Measurements from ENCODE around the gene ACER1. TPM values are rescaled to one million over a fixed set of nuclear protein-coding genes. Genes with fewer than 3 reads are reported as not detected.

Gene ACER1
- polyA plus RNA-seq, 1 donor (not counting 4 experiments of a cell fraction or from before 2014, with no cell fraction given), result 0.38 TPM

DNA sequence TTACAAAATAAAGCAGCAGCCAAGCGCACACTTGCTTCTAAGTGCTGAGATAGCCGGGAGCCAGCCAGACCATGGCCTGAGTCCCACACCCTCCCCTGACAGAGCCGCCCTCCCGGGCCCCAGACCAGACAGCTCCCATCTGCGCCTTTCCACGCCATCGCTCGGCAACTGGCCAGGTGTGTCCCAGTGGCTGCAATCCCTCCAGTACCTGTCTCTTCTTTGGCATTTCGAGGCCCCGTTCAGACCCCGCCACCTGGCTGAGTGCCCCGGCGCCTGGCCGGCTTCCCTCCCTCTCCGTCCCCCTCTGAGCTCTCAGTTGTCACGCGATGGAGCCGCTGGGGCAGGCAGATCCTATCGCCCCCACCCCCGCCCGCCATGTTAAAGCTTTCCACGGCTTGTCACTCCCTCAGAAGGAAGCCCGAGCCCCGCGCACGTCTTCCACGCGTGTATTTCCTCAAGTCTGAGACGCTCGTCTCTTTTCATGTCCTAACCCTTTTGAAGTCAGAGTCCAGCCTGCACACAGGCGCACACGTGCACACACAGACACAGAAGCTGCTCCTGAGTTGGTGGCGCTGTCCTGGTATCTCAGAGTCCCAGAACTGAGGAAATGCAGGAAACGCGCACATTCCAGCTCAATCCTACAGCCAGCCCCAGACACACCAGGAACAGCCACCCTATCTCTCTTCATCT lies 61.5 kb downstream of the ACER1 start:
- H3K36me3 ChIP-seq (ENCODE audit: control insufficient read depth in 2 of 2, extremely low read depth in 1 of 2, insufficient read depth in 2 of 2, low read length in 2 of 2), result peaks cover 1 to 11% of the 10 kb centered on the region in 2 experiments
- H3K9me3 ChIP-seq (ENCODE audit: control insufficient read depth, low read depth, low read length), result no peaks in the 10 kb centered on the region
- dilution Hi-C loops (cut with MboI; ENCODE audit: extremely low pct_ligation_motif_present, low sequenced_read_pairs), result no loop called here
- no peaks in the 10 kb centered on the region for H3K9me1 ChIP-seq (ENCODE audit: control insufficient read depth, extremely low read depth, insufficient read depth, low read length)
- H3K4me2 ChIP-seq (ENCODE audit: control insufficient read depth, extremely low read depth, insufficient read depth, low read depth, low read length), result peak overlapping the region; percentile 41
- FAIRE-seq (peak; percentile 51), DNase-seq (ENCODE audit: low read depth, low spot score) (no peak)
- peaks cover 86% of the 10 kb centered on the region for H3K79me2 ChIP-seq (ENCODE audit: control insufficient read depth, insufficient read depth, low read length)
- no peak overlapping the region for H3K27ac ChIP-seq (ENCODE audit: control insufficient read depth, insufficient read depth, low read length)
- H3K27me3 ChIP-seq (ENCODE audit: control insufficient read depth, extremely low read depth, insufficient read depth, low read length), result no peaks in the 10 kb centered on the region
- H3K9ac ChIP-seq (ENCODE audit: control insufficient read depth, extremely low read depth, insufficient read depth, low read length), result peak overlapping the region; percentile 28
- TF ChIP-seq, protein P1, sequence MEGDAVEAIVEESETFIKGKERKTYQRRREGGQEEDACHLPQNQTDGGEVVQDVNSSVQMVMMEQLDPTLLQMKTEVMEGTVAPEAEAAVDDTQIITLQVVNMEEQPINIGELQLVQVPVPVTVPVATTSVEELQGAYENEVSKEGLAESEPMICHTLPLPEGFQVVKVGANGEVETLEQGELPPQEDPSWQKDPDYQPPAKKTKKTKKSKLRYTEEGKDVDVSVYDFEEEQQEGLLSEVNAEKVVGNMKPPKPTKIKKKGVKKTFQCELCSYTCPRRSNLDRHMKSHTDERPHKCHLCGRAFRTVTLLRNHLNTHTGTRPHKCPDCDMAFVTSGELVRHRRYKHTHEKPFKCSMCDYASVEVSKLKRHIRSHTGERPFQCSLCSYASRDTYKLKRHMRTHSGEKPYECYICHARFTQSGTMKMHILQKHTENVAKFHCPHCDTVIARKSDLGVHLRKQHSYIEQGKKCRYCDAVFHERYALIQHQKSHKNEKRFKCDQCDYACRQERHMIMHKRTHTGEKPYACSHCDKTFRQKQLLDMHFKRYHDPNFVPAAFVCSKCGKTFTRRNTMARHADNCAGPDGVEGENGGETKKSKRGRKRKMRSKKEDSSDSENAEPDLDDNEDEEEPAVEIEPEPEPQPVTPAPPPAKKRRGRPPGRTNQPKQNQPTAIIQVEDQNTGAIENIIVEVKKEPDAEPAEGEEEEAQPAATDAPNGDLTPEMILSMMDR (optimal IDR thresholded peaks at IDR 0.05 in 1 of 3, IDR thresholded peaks at IDR 0.05 in 1 of 3, conservative IDR thresholded peaks at IDR 0.05 in 1 of 3; ENCODE audit: extremely low read depth in 1 of 3, insufficient read depth in 2 of 3, low read length in 3 of 3), result peak in 1 of 3 experiments; percentile 35
- no peak for TF ChIP-seq EZH2 (IDR thresholded peaks at IDR 0.05; ENCODE audit: low read length)
- no peak overlapping the region for H2AFZ ChIP-seq (ENCODE audit: control insufficient read depth, low read length)
- peaks cover 44% of the 10 kb centered on the region for H4K20me1 ChIP-seq (ENCODE audit: control insufficient read depth, extremely low read depth, insufficient read depth, low read length)
- H3K4me3 ChIP-seq (ENCODE audit: control insufficient read depth in 2 of 3, extremely low read depth in 1 of 3, insufficient read depth in 2 of 3, low read depth in 1 of 3, low read length in 3 of 3), result no peak overlapping the region
- peaks cover 32% of the 10 kb centered on the region for H3K4me1 ChIP-seq (ENCODE audit: control insufficient read depth, extremely low read depth, insufficient read depth, low read length)

GRCh38 chr19:6271251-6271650 lies 62.2 kb downstream of the ACER1 start:
- Histone ChIP-seq H4K20me1 (ENCODE audit: control insufficient read depth, extremely low read depth, insufficient read depth, low read length) (peaks cover 42% of the 10 kb centered on the region), H3K4me1 (ENCODE audit: control insufficient read depth, extremely low read depth, insufficient read depth, low read length) (peaks cover 32% of the 10 kb centered on the region), H3K79me2 (ENCODE audit: control insufficient read depth, insufficient read depth, low read length) (peaks cover 83% of the 10 kb centered on the region), H3K4me3 (ENCODE audit: control insufficient read depth in 2 of 3, extremely low read depth in 1 of 3, insufficient read depth in 2 of 3, low read depth in 1 of 3, low read length in 3 of 3) (no peak overlapping the region), H3K9me1 (ENCODE audit: control insufficient read depth, extremely low read depth, insufficient read depth, low read length) (no peaks in the 10 kb centered on the region), H3K27me3 (ENCODE audit: control insufficient read depth, extremely low read depth, insufficient read depth, low read length) (no peaks in the 10 kb centered on the region), H3K4me2 (ENCODE audit: control insufficient read depth, extremely low read depth, insufficient read depth, low read depth, low read length) (no peak overlapping the region), H2AFZ (ENCODE audit: control insufficient read depth, low read length) (no peak overlapping the region), H3K36me3 (ENCODE audit: control insufficient read depth in 2 of 2, extremely low read depth in 1 of 2, insufficient read depth in 2 of 2, low read length in 2 of 2) (peaks cover 4 to 11% of the 10 kb centered on the region in 2 experiments), H3K9me3 (ENCODE audit: control insufficient read depth, low read depth, low read length) (no peaks in the 10 kb centered on the region), H3K27ac (ENCODE audit: control insufficient read depth, insufficient read depth, low read length) (no peak overlapping the region), H3K9ac (ENCODE audit: control insufficient read depth, extremely low read depth, insufficient read depth, low read length) (no peak overlapping the region)
- FAIRE-seq (no peak), DNase-seq (ENCODE audit: low read depth, low spot score) (no peak)
- dilution Hi-C loops (cut with MboI; ENCODE audit: extremely low pct_ligation_motif_present, low sequenced_read_pairs), result no loop called here
- TF ChIP-seq, protein P1 (optimal IDR thresholded peaks at IDR 0.05 in 1 of 3, IDR thresholded peaks at IDR 0.05 in 1 of 3, conservative IDR thresholded peaks at IDR 0.05 in 1 of 3; ENCODE audit: extremely low read depth in 1 of 3, insufficient read depth in 2 of 3, low read length in 3 of 3), result peak in 1 of 3 experiments; percentile 12
- TF ChIP-seq EZH2 (IDR thresholded peaks at IDR 0.05; ENCODE audit: low read length), result no peak

Data from keratinocyte (primary cell).